ENCODE measurements around the gene IRF6.

DNA sequence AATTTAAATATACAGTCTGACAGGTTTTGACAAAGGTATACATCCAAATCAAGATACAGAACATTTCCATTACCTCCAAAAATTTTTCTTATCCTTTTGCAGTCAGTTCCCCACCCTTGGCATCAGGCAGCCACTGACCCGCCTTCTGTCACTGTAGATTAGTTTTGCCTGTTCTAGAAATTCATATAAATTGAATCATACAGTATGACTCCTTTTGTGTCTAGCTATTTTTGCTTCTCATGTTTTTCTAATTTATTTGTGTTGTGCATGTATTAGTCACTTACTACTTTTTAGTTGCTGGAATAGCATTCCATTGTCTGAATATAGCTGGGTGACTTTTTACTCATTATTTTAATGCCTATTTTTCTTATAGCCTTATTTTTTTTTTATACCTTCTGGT, 25.7 kb upstream of the IRF6 start:
- TF ChIP-seq SUZ12 (IDR thresholded peaks at IDR 0.05; ENCODE audit: extremely low read depth, insufficient read depth, insufficient read length): no peak
- TF ChIP-seq ZNF274 (IDR thresholded peaks at IDR 0.05; ENCODE audit: low read depth, low read length): no peak
